Astrocyte (in vitro differentiated cells and primary cell): Measurements from ENCODE around the gene ANKRD33B.

Experiments
- CTCF ChIP-seq: IDR thresholded peaks from 2 replicates; pipeline ENCODE4 v1.5.1; 2011; ENCODE audit warnings: low read depth, mild to moderate bottlenecking, inconsistent platforms, low read length, moderate library complexity; ENCODE audit not compliant: insufficient read depth
- EZH2 ChIP-seq: IDR thresholded peaks from 2 replicates; pipeline ENCODE4 v1.6.1; 2012; ENCODE audit warnings: mild to moderate bottlenecking, low read length, inconsistent platforms; ENCODE audit not compliant: insufficient read depth

- TF ChIP-seq CTCF, result no peak
- no peak for TF ChIP-seq EZH2
Observed at GRCh38 chr5:10677533-10677932, 113.7 kb downstream of the ANKRD33B start.
